Right cardiac atrium (tissue), 5 donors: ENCODE measurements around the gene ERBB3. TPM values are rescaled to one million over a fixed set of nuclear protein-coding genes. Genes with fewer than 3 reads are reported as not detected.
"Not testable (repeated sequence)": the region's sequence is repeated elsewhere in the genome, so short reads cannot be mapped to it uniquely, and the experiment has no call there.

Experiments used
- ATAC-seq, 2 donors: fragments of 200-7000 bp; cut with Tn5 transposase; one replicate each; pipeline versions ENCODE4 v1.8.0 to v1.9.1; 2020; ENCODE audit warnings: moderate library complexity in 2 of 2, mild to moderate bottlenecking in 1 of 2
- DNase-seq, 3 donors: peaks; one replicate each; pipeline ENCODE4 v3.0.0-alpha.2; 2020
- H3K27ac ChIP-seq: one replicate; pipeline ENCODE4 v1.5.1; 2013; ENCODE audit warnings: mild to moderate bottlenecking, low read length, control low read depth, moderate library complexity
- H3K27me3 ChIP-seq: one replicate; pipeline ENCODE4 v1.6.1; 2013; ENCODE audit not compliant: control insufficient read depth, insufficient read depth
- H3K4me1 ChIP-seq: one replicate; pipeline ENCODE4 v1.6.1; 2013; ENCODE audit warnings: low read length; ENCODE audit not compliant: control insufficient read depth, insufficient read depth
- H3K4me3 ChIP-seq: one replicate; pipeline ENCODE4 v1.5.1; 2013; ENCODE audit warnings: low read length, control low read depth
- H3K9me3 ChIP-seq: one replicate; pipeline ENCODE4 v1.6.1; 2013; ENCODE audit warnings: low read length; ENCODE audit not compliant: control insufficient read depth
- WGBS: extraction: QIAGEN DNeasy Blood & Tissue Kit; methylation state at CpG from one replicate; pipeline ENCODE4 v1.1.7; 2013; 5-methylcytosine and 5-hydroxymethylcytosine counted together
- intact Hi-C, 4 donors: fragments of 100-400 bp; cut with DNase I; formaldehyde crosslinking; loops; one replicate each; pipeline versions ENCODE4 v1.11.0 to v1.14.0; 2022 to 2023
- polyA plus RNA-seq: library from polyadenylated mRNA; stranded (reverse); fragments of 200-250 nt; gene quantifications from one replicate; pipeline ENCODE4 v1.2.3, GENCODE V29; 2013
- total RNA-seq, 4 donors: library from RNA; stranded (reverse); fragmentation: NEBNext Ultra II Directional; extraction: Animal tissue kit (Norgen Biotek cat#: 25700); gene quantifications; one replicate each; pipeline ENCODE4 v1.2.1, GENCODE V29; 2021
- donor health status: healthy with polysubstance abuse.
- donor health status: DM: no; HTN: yes; CAD: no.
- donor health status: DM: no; HTN: no; CAD: no.
- donor health status: DM: no; HTN: yes; CAD: no; lungs with severe emphysema.
- donor health status: DM: yes; HTN: yes; CAD: no.

The ERBB3 gene
- total and polyA plus RNA-seq, 5 donors, result 3.2 to 7.4 (median 6.4) TPM

DNA sequence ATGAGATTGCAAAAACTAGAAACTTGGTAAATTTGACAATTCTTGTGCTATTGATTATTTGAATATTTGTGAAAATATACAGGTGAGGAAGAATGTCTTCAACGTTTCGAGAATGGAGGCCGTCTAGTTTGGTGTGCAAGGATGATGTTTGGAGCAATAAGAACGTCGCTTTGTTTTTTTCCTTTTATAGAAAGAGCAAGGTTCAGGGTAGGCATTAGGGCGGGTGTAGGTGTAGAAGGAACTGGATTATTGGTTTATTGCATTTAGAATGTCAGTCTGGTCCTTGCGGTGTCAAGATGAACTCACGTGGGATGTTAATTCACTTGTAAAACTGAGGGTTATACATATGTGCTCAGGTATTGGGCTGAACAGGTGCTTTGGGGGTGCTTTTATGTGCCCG lies 37.1 kb upstream of the ERBB3 start:
- Histone ChIP-seq H3K27ac (no peak overlapping the region), H3K4me3 (peak overlapping the region; percentile 58), H3K27me3 (no peaks in the 10 kb centered on the region), H3K4me1 (peaks cover 2% of the 10 kb centered on the region), H3K9me3 (no peaks in the 10 kb centered on the region)
- DNase-seq (no peak), ATAC-seq (no peak)
- intact Hi-C loops, result loop anchor here (5.0 to 10.0 kb wide), 3 partner anchors 36 to 48 kb away; partner anchors contain the start of gene SUOX (in 3 of the 4)
- WGBS, result 40% methylated on average over 9 of the region's 9 CpGs

DNA sequence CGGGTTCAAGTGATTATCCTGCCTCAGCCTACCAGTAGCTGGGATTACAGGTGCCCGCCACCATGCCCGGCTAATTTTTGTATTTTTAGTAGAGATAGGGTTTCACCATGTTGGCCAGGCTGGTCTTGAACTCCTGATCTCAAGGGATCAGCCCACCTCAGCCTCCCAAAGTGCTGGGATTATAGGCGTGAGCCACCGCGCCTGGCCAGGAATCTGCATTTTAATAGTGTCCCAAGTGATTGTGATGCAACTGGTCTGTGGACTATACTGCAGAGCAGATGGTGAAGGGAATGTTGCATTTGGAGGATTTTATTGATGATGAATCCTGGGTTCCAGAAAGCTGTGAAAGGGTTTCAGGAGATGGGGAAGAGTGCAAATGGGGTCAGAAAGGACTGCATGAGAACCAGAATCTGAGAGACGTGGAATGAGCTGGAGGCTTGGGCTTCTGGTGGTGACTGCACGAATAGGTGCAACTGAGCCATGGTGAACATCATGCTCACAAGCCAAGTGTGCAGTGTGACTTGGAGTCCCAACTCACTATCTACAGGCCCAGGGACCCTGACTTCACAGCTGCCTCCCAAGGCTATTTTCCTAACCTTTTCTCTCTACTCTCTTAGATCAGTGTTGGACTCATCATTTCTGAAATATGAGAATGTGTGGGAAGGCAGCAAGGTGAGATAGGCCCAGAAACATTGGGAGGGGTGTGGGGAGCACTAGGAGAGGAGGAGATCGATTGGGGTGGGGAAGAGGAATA lies 33.8 kb upstream of the ERBB3 start:
- Histone ChIP-seq H3K9me3 (no peaks in the 10 kb centered on the region), H3K4me3 (no peak overlapping the region), H3K27ac (no peak overlapping the region), H3K4me1 (peaks cover 2% of the 10 kb centered on the region), H3K27me3 (no peaks in the 10 kb centered on the region)
- intact Hi-C loops, result loop anchor here in 1 of 4 donors (10.0 kb wide), 1 partner anchor 51 kb away; the partner anchor contains the start of gene SUOX
- 82% methylated on average over 9 of the region's 9 CpGs for WGBS
- no peak for DNase-seq
- no peak for ATAC-seq

- ATAC-seq (no peak), DNase-seq (no peak)
- 78% methylated on average over 6 of the region's 6 CpGs for WGBS
- Histone ChIP-seq H3K4me1 (no peaks in the 10 kb centered on the region), H3K4me3 (no peak overlapping the region), H3K9me3 (no peaks in the 10 kb centered on the region), H3K27ac (no peak overlapping the region), H3K27me3 (no peaks in the 10 kb centered on the region)
- intact Hi-C loops, result no loop called here
Observed at GRCh38 chr12:56053407-56053893, 26.5 kb upstream of the ERBB3 start.

- ATAC-seq, H3K27me3 ChIP-seq, H3K4me1 ChIP-seq, DNase-seq, H3K27ac ChIP-seq, H3K4me3 ChIP-seq, H3K9me3 ChIP-seq, intact Hi-C loops: not testable (repeated sequence)
- WGBS, result 94% methylated on average over 8 of the region's 8 CpGs
Observed at GRCh38 chr12:56059964-56060363, 20.0 kb upstream of the ERBB3 start.

- intact Hi-C loops, result no loop called here
- ATAC-seq, result no peak
- H3K27ac ChIP-seq, result no peak overlapping the region
Observed at GRCh38 chr12:56061982-56062381, 18.0 kb upstream of the ERBB3 start.

GRCh38 chr12:56062996-56063395 lies 17.0 kb upstream of the ERBB3 start:
- Histone ChIP-seq H3K27ac (no peak overlapping the region), H3K9me3 (no peaks in the 10 kb centered on the region), H3K4me1 (no peaks in the 10 kb centered on the region), H3K27me3 (no peaks in the 10 kb centered on the region), H3K4me3 (no peak overlapping the region)
- DNase-seq, result no peak
- intact Hi-C loops, result no loop called here
- ATAC-seq, result no peak

More at GRCh38 chr12:56061982-56062381, 18.0 kb upstream of the ERBB3 start:
- Histone ChIP-seq H3K27me3 (no peaks in the 10 kb centered on the region), H3K4me1 (no peaks in the 10 kb centered on the region), H3K4me3 (no peak overlapping the region), H3K9me3 (no peaks in the 10 kb centered on the region)
- WGBS, result 69% methylated on average over 5 of the region's 5 CpGs
- no peak for DNase-seq

GRCh38 chr12:56071648-56072047 lies 8.3 kb upstream of the ERBB3 start:
- intact Hi-C loops, result no loop called here
- Histone ChIP-seq H3K9me3 (no peaks in the 10 kb centered on the region), H3K4me1 (no peaks in the 10 kb centered on the region), H3K27me3 (no peaks in the 10 kb centered on the region), H3K4me3 (no peak overlapping the region), H3K27ac (no peak overlapping the region)
- 75% methylated on average over 4 of the region's 4 CpGs for WGBS
- no peak for DNase-seq
- ATAC-seq, result no peak

DNA sequence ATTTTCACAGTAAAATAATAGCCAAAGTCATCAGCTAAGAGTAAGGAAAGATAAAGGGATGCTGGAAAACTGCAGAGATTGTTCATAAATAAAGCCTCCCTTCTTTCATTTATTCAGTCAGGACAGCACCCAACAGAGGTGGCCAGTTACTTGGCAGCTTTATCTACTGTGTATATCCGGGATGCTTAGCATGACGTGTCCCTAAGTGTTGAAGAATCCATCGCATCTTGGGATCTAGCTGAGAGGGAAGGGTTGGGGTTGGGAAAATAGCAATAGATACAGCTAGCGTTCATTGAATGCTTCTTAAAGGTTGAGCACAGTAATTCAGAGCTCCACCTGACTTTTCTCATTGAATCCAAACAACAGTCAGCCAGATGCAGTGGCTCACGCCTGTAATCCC lies 5.6 kb upstream of the ERBB3 start:
- no peaks in the 10 kb centered on the region for H3K9me3 ChIP-seq
- ATAC-seq (no peak), DNase-seq (no peak)
- no peaks in the 10 kb centered on the region for H3K27me3 ChIP-seq
- 72% methylated on average over 5 of the region's 5 CpGs for WGBS
- intact Hi-C loops, result no loop called here
- no peaks in the 10 kb centered on the region for H3K4me1 ChIP-seq
- H3K4me3 ChIP-seq, result no peak overlapping the region
- H3K27ac ChIP-seq, result no peak overlapping the region

DNA sequence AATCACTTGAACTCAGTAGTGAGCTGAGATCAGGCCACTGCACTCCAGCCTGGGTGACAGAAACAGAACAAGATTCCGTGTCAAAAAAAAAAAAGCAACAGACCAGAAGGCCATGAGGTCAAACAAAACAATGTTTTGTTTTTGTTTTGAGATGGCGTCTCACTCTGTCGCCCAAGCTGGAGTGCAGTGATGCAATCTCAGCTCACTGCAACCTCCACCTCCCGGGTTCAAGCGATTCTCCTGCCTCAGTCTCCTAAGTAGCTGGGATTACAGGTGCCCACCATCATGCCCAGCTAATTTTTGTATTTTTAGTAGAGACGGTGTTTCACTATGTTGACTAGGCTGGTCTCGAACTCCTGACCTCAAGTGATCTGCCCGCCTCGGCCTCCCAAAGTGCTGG lies 2.0 kb upstream of the ERBB3 start:
- H3K4me1 ChIP-seq, H3K27me3 ChIP-seq, H3K4me3 ChIP-seq, intact Hi-C loops, DNase-seq, H3K9me3 ChIP-seq, ATAC-seq, H3K27ac ChIP-seq: not testable (repeated sequence)
- 88% methylated on average over 9 of the region's 9 CpGs for WGBS

DNA sequence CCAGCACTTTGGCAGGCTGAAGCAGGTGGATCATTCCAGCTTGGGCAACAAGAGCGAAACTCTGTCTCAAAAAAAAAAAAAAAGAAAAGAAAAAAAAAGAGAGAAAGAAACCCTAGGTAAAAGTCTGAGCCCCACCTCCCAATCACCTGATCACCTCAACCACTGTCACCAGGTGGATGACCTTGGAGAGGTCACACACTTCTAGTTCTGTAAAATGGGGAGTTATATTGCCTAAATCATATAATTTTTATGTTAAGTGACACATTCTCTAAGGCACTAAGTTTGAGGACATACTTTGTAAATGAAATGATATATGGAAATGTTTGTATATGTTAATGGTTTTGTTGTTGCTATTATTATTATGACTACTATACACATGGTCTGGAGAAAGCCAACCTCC lies 1.5 kb upstream of the ERBB3 start:
- Histone ChIP-seq H3K4me3 (no peak overlapping the region), H3K9me3 (no peaks in the 10 kb centered on the region), H3K27ac (no peak overlapping the region), H3K4me1 (peaks cover 4% of the 10 kb centered on the region), H3K27me3 (no peaks in the 10 kb centered on the region)
- DNase-seq, result no peak
- intact Hi-C loops, result no loop called here
- 92% methylated on average over 1 of the region's 1 CpG for WGBS
- no peak for ATAC-seq

DNA sequence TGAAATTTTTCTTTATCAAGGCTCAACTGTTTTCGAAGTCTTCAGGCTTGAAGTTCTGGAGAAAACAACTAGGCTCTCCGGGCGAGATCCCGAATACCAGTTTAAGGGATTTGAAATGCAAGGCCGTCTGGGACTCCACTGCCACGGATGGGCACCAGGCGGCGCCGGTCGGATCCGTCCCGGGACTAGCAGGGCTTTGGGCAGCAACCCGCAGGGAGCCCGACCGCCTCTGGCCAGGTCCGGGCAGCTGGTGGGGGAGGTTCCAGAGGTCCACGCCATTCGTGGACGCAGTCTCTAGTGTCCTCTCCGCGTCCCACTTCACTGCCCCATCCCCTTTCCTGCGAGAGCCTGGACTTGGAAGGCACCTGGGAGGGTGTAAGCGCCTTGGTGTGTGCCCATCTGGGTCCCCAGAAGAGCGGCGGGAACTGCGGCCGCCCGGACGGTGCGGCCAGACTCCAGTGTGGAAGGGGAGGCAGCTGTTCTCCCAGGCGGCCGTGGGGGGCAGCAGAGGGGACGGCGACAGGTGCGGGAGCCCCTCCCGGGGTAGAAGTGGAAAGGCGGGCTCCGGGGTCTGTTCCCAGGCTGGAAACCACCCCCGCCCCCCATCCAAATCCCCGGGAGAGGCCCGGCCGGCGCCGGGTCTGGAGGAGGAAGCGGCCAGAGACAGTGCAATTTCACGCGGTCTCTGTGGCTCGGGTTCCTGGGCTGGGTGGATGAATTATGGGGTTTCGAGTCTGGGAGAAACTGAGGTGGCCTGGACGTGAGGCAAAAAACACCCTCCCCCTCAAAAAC lies 838 bp upstream of the ERBB3 start:
- H3K4me1 ChIP-seq, result peaks cover 4% of the 10 kb centered on the region
- peak overlapping the region; percentile 1 for H3K27ac ChIP-seq
- ATAC-seq (peak; percentile 88 to 92), DNase-seq (peak; percentile 87 to 94 (median 93))
- intact Hi-C loops, result no loop called here
- peak overlapping the region; percentile 64 for H3K4me3 ChIP-seq
- 3% methylated on average over 50 of the region's 50 CpGs for WGBS
- H3K27me3 ChIP-seq, result no peaks in the 10 kb centered on the region
- H3K9me3 ChIP-seq, result no peaks in the 10 kb centered on the region
